Karpas-422 (cell line): Measurements from ENCODE around the gene PRAC1. TPM values are rescaled to one million over a fixed set of nuclear protein-coding genes. Genes with fewer than 3 reads are reported as not detected.

Experiments
- DNase-seq: peaks from one replicate; pipeline ENCODE4 v3.0.0-alpha.2; 2015
- H2AFZ ChIP-seq: fragments of 200-600 bp; sonication (generic); 2 replicates; pipeline ENCODE4 v1.6.1; 2014; ENCODE audit warnings: antibody characterized with exemption, low read length, mixed read lengths
- H3K27ac ChIP-seq: fragments of 200-600 bp; sonication (generic); 2 replicates; pipeline ENCODE4 v1.5.1; 2014; ENCODE audit warnings: mild to moderate bottlenecking, low read length, moderate library complexity
- H3K27me3 ChIP-seq: fragments of 200-600 bp; sonication (generic); 2 replicates; pipeline ENCODE4 v1.6.1; 2014; ENCODE audit warnings: low read length, mixed read lengths
- H3K36me3 ChIP-seq: fragments of 200-600 bp; sonication (generic); 2 replicates; pipeline ENCODE4 v1.6.1; 2014; ENCODE audit warnings: low read length, mixed read lengths; ENCODE audit not compliant: insufficient read depth
- H3K4me1 ChIP-seq: fragments of 200-600 bp; sonication (generic); 2 replicates; pipeline ENCODE4 v1.6.1; 2014; ENCODE audit warnings: mild to moderate bottlenecking, low read length, mixed read lengths
- H3K4me2 ChIP-seq: fragments of 200-600 bp; sonication (generic); 2 replicates; pipeline ENCODE4 v1.6.1; 2014; ENCODE audit warnings: low read length, low read depth, mild to moderate bottlenecking; ENCODE audit not compliant: poor library complexity, severe bottlenecking
- H3K4me3 ChIP-seq: fragments of 200-600 bp; sonication (generic); 2 replicates; pipeline ENCODE4 v1.5.1; 2014; ENCODE audit warnings: mild to moderate bottlenecking, antibody characterized with exemption, low read length, mixed read lengths
- H3K79me2 ChIP-seq: fragments of 200-600 bp; sonication (generic); 2 replicates; pipeline ENCODE4 v1.6.1; 2014; ENCODE audit warnings: mild to moderate bottlenecking, low read length, mixed read lengths
- H3K9ac ChIP-seq: fragments of 200-600 bp; sonication (generic); 2 replicates; pipeline ENCODE4 v1.6.0; 2014; ENCODE audit warnings: low read length
- H3K9me2 ChIP-seq: fragments of 200-600 bp; sonication (generic), shearing (Covaris generic); replicated peaks from 2 replicates; pipeline ENCODE4 v1.6.0; 2014; ENCODE audit warnings: mild to moderate bottlenecking, low read length, moderate library complexity; ENCODE audit not compliant: insufficient read depth
- H3K9me3 ChIP-seq: fragments of 300-700, 200-600 bp; sonication (generic); 2 replicates; pipeline ENCODE4 v1.6.1; 2014; ENCODE audit warnings: low read length, mixed read lengths
- H4K20me1 ChIP-seq: fragments of 200-600 bp; sonication (generic); 2 replicates; pipeline ENCODE4 v1.6.1; 2014; ENCODE audit warnings: mild to moderate bottlenecking, antibody characterized with exemption, low read length, low read depth; ENCODE audit not compliant: insufficient read depth
- total RNA-seq: library from RNA; depleted of rRNA; stranded (reverse); fragments of >200 nt; shearing (Covaris generic); gene quantifications from 2 replicates; pipeline ENCODE4 v1.2.3, GENCODE V29; 2014; ENCODE audit warnings: low replicate concordance

The PRAC1 gene
- total RNA-seq, 1 experiment from 2014 or later = not detected

DNA sequence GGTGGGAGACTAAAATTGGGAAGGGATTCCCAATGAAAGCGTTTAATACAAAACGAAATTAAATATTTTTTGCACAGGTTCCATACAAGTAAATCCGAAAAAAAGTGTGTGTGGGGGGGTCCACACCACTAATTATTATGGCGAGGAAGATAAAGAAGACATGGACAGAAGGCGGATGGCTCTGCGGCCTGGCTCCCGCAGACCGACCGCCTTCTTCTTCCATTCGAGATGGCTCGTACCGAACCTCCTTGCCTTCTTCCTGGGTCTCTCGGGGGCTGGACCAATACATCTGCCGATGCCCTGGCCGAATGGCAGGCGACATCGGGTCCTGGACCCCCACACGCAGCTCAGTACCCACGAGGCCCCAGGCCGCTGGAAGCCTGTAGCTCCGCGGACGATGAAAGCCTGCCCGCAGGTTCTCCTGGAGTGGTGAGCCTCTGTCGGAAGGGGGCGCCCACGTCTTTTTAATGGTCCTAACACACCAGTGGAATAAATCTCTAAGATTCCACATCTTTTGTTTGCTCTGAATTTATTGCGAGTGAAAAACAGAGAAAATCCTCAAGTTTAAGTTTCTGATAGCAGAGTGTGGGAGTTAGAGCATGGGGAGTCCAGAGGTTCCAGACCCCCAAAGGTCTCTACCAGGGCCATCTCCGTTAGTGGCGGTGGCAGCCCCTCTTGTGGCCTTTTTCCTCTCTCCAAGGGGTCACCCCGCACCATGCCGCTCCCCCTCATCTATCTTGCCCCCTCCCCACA is 2.1 kb upstream of the PRAC1 start:
- no peaks in the 10 kb centered on the region for H3K79me2 ChIP-seq
- H3K4me1 ChIP-seq = peaks cover 3% of the 10 kb centered on the region; the same call in 1 of the 2 replicates
- peak; percentile 82 for DNase-seq
- H2AFZ ChIP-seq = no peak overlapping the region
- no peak overlapping the region for H3K4me2 ChIP-seq
- H3K4me3 ChIP-seq = no peak overlapping the region
- H3K27ac ChIP-seq = no peak overlapping the region
- H3K36me3 ChIP-seq = no peaks in the 10 kb centered on the region
- no peak overlapping the region for H3K9ac ChIP-seq
- H3K9me2 ChIP-seq = no peaks in the 10 kb centered on the region
- H3K27me3 ChIP-seq = no peaks in the 10 kb centered on the region
- H4K20me1 ChIP-seq = no peaks in the 10 kb centered on the region
- no peaks in the 10 kb centered on the region for H3K9me3 ChIP-seq

DNA sequence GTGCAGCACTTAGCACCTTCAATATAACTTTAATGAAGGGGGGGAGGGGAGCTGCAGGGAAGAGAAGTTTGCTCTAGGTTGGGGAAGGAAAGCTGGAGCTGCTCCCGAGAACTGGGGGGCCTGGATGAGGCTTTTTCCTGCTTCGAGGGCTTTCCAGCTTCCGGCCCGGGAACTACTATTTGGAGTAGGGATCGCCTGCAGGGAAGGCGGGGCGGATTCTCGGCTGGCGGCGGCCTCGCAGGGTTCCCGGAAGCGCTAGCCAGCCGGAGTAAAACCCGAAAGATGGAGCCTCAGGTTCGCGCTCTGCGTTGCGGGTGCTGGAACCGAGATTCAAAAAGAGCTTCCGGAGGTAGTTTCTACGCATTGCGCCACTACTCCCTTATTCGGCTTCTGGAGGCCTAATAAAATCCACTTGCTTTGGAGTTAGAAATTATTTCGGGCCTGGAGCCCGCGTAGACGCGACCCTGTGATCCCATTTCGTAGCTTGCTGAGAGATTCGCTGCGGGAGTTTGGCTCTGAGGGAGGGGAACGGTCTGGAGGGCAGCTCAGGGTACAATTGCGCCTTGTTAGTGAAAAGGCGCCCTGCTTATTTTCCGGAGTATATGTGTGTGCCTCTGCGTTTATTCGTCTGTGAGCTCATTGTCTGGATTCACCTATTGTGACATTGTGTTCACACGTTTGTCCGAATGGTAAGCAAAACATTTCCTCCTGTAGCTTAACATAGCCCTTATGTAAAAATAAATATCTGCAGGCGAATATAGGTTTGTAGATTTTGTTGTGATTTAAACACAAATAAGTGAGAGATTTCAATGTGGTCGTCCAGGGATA is 1.3 kb upstream of the PRAC1 start:
- H4K20me1 ChIP-seq = no peaks in the 10 kb centered on the region
- no peak overlapping the region for H2AFZ ChIP-seq
- no peaks in the 10 kb centered on the region for H3K9me3 ChIP-seq
- H3K4me3 ChIP-seq = no peak overlapping the region
- no peak for DNase-seq
- H3K27me3 ChIP-seq = no peaks in the 10 kb centered on the region
- peaks cover 3% of the 10 kb centered on the region; the same call in 1 of the 2 replicates for H3K4me1 ChIP-seq
- no peaks in the 10 kb centered on the region for H3K9me2 ChIP-seq
- no peak overlapping the region for H3K4me2 ChIP-seq
- no peaks in the 10 kb centered on the region for H3K36me3 ChIP-seq
- no peak overlapping the region for H3K9ac ChIP-seq
- no peaks in the 10 kb centered on the region for H3K79me2 ChIP-seq
- no peak overlapping the region for H3K27ac ChIP-seq

DNA sequence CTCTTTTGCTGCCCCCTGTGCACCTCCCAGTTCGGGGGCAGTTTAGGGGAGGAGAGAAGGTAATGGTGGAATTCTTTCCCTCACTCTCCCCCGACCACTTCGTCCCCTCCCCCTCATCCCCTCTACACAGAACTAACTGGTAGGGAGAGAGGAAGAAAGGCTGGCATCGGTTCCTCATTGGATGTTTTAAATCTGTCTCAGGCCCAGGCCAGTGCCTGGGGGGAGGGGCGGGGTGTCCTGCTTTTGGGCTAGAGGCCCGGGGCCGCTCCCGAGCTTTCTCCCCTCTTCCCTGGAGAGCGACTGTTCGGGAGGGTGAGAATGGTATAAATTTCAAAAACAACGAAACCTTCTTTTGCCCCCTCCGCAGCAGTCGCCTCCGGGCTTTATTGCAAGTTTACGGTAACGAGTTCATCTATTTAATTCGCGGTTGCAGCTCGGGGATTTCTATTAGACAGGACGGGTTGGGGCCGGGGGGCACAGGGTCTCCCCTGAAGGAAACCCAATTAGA is 651 bp upstream of the PRAC1 start, which contains the start of gene PRAC2:
Gene PRAC2, plus strand, starts transcription at position 271 of the 508 bp plus-strand sequence. CDS start 1,226 bp downstream, outside the sequence.
- H3K27me3 ChIP-seq = no peaks in the 10 kb centered on the region
- no peak within 1 kb of the TSS for H3K4me2 ChIP-seq
- peaks cover 3% of the 10 kb centered on the region; the same call in 1 of the 2 replicates for H3K4me1 ChIP-seq
- H3K36me3 ChIP-seq = no peaks in the 10 kb centered on the region
- no peak within 1 kb of the TSS for H3K4me3 ChIP-seq
- no peaks in the 10 kb centered on the region for H3K9me3 ChIP-seq
- H3K9ac ChIP-seq = no peak within 1 kb of the TSS
- no peak within 1 kb of the TSS for H3K27ac ChIP-seq
- no peaks in the 10 kb centered on the region for H3K79me2 ChIP-seq
- no peak within 1 kb of the TSS for H2AFZ ChIP-seq
- H4K20me1 ChIP-seq = no peaks in the 10 kb centered on the region
- no peak for DNase-seq
- H3K9me2 ChIP-seq = no peaks in the 10 kb centered on the region

DNA sequence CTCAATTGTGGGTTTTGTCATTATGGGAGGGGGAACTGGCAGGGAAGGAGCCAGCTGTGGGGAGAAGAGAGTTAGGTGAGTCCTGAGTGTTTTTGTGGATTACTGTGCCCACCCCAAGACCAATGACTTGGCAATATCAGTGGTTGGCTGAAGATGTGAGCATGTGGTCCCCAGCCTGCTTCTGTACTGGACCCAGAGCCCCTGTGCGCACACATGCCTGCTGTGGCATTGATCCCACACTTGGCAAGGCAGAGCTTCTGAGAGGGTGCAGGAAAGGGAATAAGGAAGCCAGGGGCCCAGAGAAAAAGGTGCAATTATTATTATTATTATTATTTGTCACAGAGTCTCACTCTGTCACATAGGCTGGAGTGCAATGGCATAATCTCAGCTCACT is 1.3 kb downstream of the PRAC1 start:
- Histone ChIP-seq H2AFZ (no peak overlapping the region), H3K4me3 (no peak overlapping the region), H3K9ac (no peak overlapping the region), H3K4me1 (peaks cover 3% of the 10 kb centered on the region; the same call in 1 of the 2 replicates), H3K4me2 (no peak overlapping the region), H3K36me3 (no peaks in the 10 kb centered on the region), H3K9me2 (no peaks in the 10 kb centered on the region), H3K79me2 (no peaks in the 10 kb centered on the region), H3K9me3 (no peaks in the 10 kb centered on the region), H4K20me1 (no peaks in the 10 kb centered on the region), H3K27ac (no peak overlapping the region), H3K27me3 (no peaks in the 10 kb centered on the region)
- DNase-seq = no peak

DNA sequence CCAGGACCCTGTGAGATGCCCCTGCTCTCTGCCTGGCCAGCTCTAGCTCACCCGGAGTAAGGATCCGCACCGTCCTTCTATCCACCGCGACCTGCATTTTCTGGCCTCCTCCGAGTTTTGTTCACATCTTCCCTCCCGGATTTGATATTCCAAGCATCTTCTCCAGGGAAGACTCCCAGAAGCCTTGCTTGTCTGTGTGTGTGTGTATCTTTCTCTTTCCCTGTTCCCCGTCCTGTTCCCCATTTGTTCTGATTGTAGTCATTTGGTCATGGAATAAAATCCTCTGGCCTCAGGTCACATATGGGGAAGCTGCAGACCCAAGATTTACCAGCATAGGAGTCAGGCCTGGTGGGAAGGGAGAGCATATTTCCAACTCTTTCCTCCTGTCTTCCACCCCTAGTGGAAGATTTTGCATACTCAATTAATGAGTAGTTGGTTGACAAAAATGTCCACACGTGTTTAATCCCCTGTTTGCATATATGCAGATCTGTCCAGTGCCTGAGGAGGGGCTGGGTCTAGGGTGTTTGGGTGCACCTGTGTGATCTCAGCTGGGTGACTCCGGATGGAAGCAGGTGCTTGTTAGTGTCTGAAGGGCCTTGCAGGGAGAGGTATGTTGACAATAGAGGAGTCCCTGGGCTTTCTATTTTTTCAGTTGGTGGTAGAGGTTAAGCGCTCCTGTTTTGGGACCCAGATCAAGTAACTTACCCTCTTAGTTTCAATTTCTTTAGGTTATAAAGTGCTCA is 1.9 kb downstream of the PRAC1 start:
- Histone ChIP-seq H3K9me3 (no peaks in the 10 kb centered on the region), H3K4me2 (no peak overlapping the region), H3K27me3 (no peaks in the 10 kb centered on the region), H2AFZ (no peak overlapping the region), H3K4me1 (peaks cover 3% of the 10 kb centered on the region; the same call in 1 of the 2 replicates), H3K4me3 (no peak overlapping the region), H4K20me1 (no peaks in the 10 kb centered on the region), H3K9me2 (no peaks in the 10 kb centered on the region), H3K36me3 (no peaks in the 10 kb centered on the region), H3K27ac (no peak overlapping the region), H3K9ac (no peak overlapping the region), H3K79me2 (no peaks in the 10 kb centered on the region)
- DNase-seq = no peak

DNA sequence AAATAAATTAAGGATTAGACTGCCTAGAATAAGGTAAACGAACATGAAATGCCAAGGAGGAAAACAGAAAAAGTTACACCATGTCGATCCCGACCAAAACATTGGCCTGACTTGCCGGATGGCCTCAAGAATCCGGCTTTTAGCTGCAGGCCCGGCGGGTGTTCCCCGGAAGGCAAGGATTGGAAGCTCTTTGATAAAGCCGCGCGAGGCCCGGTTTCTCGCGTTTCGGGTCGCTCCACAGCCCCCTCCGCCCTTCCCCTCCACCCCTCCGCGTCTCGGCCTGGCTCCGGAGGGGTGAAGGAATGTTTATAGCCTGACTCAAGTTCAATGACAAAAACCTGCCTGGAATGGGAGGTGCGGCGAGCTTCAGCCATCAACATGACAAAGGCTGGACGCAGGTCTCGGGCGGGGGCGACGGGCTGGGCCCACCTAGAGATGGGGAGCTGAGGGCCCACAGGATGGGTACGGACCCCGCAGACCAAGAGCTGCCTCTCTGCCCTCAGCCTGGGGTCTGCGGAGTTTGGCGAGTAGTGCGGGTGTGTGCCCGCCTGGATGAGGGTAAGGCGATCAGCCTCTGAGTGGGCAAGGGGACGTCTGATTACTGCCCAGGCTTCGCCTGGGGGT is 2.6 kb downstream of the PRAC1 start:
- no peak overlapping the region for H3K4me3 ChIP-seq
- H3K79me2 ChIP-seq = no peaks in the 10 kb centered on the region
- no peak overlapping the region for H3K9ac ChIP-seq
- H3K9me2 ChIP-seq = no peaks in the 10 kb centered on the region
- H3K9me3 ChIP-seq = no peaks in the 10 kb centered on the region
- H3K4me2 ChIP-seq = no peak overlapping the region
- no peaks in the 10 kb centered on the region for H3K36me3 ChIP-seq
- no peak overlapping the region for H2AFZ ChIP-seq
- no peak for DNase-seq
- peaks cover 3% of the 10 kb centered on the region; the same call in 1 of the 2 replicates for H3K4me1 ChIP-seq
- no peak overlapping the region for H3K27ac ChIP-seq
- no peaks in the 10 kb centered on the region for H4K20me1 ChIP-seq
- H3K27me3 ChIP-seq = no peaks in the 10 kb centered on the region

DNA sequence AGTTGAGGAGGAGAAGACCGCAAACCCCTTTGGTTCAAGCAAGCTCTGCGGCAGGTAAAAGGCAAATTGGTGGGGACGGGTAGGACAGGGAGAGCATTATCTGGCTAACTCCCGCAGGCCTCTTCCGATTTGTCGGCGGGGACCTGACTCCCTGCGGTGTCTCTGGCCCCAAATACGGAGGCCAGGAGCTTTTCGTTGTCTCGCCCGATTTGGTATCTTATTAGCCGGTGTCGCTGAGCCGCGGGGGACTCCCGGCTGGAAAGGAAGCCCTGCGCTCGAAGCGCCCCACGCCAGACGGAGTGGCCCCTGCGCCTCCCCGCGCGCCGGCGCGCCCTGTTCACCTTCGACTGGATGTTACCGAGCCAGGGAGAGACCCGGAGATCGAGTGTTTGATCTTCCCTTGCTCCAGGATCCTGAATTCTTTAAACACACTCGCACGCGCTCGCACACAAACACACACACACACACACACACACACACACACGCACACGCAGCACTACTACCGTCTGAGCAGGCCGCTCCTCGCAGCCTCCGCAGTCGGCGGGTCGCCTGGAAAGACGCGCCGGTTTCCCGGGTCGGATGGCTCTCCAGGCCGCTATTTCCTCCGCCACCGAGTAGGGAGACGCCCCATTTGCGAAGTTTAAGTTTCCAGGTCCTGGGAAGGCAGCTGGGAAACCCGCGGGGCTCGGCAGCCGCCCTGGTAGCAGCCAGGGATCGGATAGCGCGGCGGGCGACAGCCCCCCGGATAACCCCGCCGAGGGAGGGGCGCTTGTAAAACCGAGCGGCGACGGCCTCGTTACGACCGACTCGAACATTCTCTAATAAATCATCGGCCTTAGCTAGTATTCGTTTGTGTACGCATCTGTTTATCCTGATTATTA is 3.3 kb downstream of the PRAC1 start:
- Histone ChIP-seq H3K79me2 (no peaks in the 10 kb centered on the region), H3K4me2 (no peak overlapping the region), H3K9me3 (no peaks in the 10 kb centered on the region), H3K9me2 (no peaks in the 10 kb centered on the region), H3K27me3 (no peaks in the 10 kb centered on the region), H3K27ac (no peak overlapping the region), H3K36me3 (no peaks in the 10 kb centered on the region), H3K4me1 (peaks cover 3% of the 10 kb centered on the region; the same call in 1 of the 2 replicates), H3K4me3 (no peak overlapping the region), H2AFZ (no peak overlapping the region), H4K20me1 (no peaks in the 10 kb centered on the region), H3K9ac (no peak overlapping the region)
- no peak for DNase-seq
